Ishikawa (cell line): ENCODE results near the gene N4BP3.

Experiments used
- CEBPB ChIP-seq: IDR thresholded peaks from 2 replicates; pipeline ENCODE4 v1.6.1; 2012
- CREB1 ChIP-seq: IDR thresholded peaks from 2 replicates; pipeline ENCODE4 v1.6.1; 2012; ENCODE audit warnings: low read depth
- EGR1 ChIP-seq: IDR thresholded peaks from 2 replicates; pipeline ENCODE4 v1.6.1; 2012
- EP300 ChIP-seq: IDR thresholded peaks from 2 replicates; pipeline ENCODE4 v1.6.1; 2012; ENCODE audit warnings: borderline replicate concordance
- FOXM1 ChIP-seq: IDR thresholded peaks from 2 replicates; pipeline ENCODE4 v1.6.1; 2012; ENCODE audit warnings: low read depth, borderline replicate concordance
- NFIC ChIP-seq: IDR thresholded peaks from 2 replicates; pipeline ENCODE4 v1.6.1; 2012
- RAD21 ChIP-seq: IDR thresholded peaks from 2 replicates; pipeline ENCODE4 v1.6.1; 2012; ENCODE audit warnings: low read depth
- TAF1 ChIP-seq: IDR thresholded peaks from 2 replicates; pipeline ENCODE4 v1.6.1; 2012; ENCODE audit warnings: low read depth, mild to moderate bottlenecking
- TCF12 ChIP-seq: IDR thresholded peaks from 2 replicates; pipeline ENCODE4 v1.6.1; 2012; ENCODE audit warnings: low read depth
- TEAD4 ChIP-seq: IDR thresholded peaks from 2 replicates; pipeline ENCODE4 v1.6.1; 2012
- YY1 ChIP-seq: IDR thresholded peaks from 2 replicates; pipeline ENCODE4 v1.6.1; 2012; ENCODE audit warnings: low read depth
- ZBTB7A ChIP-seq: IDR thresholded peaks from 2 replicates; pipeline ENCODE4 v1.6.1; 2012; ENCODE audit warnings: low read depth
- TF ChIP-seq, protein P1 (sequence below): IDR thresholded peaks from 2 replicates; pipeline ENCODE4 v1.6.1; 2012
- TF ChIP-seq, protein P2 (sequence below): IDR thresholded peaks from 2 replicates; pipeline ENCODE4 v1.6.1; 2012; ENCODE audit warnings: low read depth, mild to moderate bottlenecking
- TF ChIP-seq, protein P3 (sequence below): IDR thresholded peaks from 2 replicates; pipeline ENCODE4 v1.6.1; 2012

The N4BP3 gene

DNA sequence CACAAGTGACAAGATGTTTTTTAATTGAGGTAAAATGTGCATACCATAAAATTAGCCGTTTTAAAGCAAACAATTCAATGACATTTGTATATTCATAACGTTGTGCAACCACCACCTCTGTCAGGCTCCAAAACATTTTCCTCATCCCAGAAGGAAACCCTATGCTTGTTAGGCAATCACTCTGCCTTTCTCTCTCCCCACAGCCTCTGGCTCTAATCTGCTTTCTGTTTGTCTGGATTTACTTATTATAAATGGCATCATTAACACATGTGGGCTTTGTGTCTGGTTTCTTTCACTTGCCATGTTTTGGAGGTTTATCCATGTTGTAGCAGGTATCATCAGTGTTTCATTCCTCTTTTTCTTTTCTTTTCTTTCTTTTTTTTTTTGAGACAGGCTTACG is 1.4 kb upstream of the N4BP3 start:
- no peak for TF ChIP-seq CREB1
- no peak for TF ChIP-seq CEBPB
- TF ChIP-seq, protein P1, sequence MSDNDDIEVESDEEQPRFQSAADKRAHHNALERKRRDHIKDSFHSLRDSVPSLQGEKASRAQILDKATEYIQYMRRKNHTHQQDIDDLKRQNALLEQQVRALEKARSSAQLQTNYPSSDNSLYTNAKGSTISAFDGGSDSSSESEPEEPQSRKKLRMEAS: no peak
- TF ChIP-seq YY1: no peak
- no peak for TF ChIP-seq TEAD4
- TF ChIP-seq, protein P2, sequence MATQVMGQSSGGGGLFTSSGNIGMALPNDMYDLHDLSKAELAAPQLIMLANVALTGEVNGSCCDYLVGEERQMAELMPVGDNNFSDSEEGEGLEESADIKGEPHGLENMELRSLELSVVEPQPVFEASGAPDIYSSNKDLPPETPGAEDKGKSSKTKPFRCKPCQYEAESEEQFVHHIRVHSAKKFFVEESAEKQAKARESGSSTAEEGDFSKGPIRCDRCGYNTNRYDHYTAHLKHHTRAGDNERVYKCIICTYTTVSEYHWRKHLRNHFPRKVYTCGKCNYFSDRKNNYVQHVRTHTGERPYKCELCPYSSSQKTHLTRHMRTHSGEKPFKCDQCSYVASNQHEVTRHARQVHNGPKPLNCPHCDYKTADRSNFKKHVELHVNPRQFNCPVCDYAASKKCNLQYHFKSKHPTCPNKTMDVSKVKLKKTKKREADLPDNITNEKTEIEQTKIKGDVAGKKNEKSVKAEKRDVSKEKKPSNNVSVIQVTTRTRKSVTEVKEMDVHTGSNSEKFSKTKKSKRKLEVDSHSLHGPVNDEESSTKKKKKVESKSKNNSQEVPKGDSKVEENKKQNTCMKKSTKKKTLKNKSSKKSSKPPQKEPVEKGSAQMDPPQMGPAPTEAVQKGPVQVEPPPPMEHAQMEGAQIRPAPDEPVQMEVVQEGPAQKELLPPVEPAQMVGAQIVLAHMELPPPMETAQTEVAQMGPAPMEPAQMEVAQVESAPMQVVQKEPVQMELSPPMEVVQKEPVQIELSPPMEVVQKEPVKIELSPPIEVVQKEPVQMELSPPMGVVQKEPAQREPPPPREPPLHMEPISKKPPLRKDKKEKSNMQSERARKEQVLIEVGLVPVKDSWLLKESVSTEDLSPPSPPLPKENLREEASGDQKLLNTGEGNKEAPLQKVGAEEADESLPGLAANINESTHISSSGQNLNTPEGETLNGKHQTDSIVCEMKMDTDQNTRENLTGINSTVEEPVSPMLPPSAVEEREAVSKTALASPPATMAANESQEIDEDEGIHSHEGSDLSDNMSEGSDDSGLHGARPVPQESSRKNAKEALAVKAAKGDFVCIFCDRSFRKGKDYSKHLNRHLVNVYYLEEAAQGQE: no peak
- TF ChIP-seq ZBTB7A: no peak
- no peak for TF ChIP-seq EP300
- no peak for TF ChIP-seq TAF1
- TF ChIP-seq FOXM1: no peak
- TF ChIP-seq, protein P3, sequence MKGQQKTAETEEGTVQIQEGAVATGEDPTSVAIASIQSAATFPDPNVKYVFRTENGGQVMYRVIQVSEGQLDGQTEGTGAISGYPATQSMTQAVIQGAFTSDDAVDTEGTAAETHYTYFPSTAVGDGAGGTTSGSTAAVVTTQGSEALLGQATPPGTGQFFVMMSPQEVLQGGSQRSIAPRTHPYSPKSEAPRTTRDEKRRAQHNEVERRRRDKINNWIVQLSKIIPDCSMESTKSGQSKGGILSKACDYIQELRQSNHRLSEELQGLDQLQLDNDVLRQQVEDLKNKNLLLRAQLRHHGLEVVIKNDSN: no peak
- no peak for TF ChIP-seq EGR1
- TF ChIP-seq TCF12: no peak

DNA sequence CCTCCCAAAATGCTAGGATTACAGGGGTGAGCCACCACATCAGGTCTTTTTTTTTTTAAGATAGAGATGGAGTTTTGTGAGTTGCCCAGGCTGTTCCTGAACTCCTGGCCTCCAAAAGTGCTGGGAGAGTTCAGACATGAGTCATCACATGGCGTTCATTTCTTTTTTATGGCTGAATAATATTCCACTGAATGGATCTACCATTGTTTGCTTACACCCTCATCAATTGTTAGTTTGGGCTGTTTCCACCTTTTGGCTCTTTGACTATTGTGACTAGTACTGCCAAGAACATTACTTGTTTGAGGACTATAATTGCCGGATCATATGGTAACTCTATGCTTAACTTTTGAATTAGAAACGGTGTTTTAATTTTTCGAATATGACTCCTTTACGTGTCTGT is 787 bp upstream of the N4BP3 start:
- TF ChIP-seq RAD21 (no peak), FOXM1 (no peak), CREB1 (no peak), TCF12 (no peak), ZBTB7A (no peak), EGR1 (no peak), TEAD4 (no peak), NFIC (no peak), CEBPB (no peak), YY1 (no peak), EP300 (no peak), TAF1 (no peak)
- TF ChIP-seq, protein P1: no peak
- TF ChIP-seq, protein P2: no peak
- TF ChIP-seq, protein P3: no peak

DNA sequence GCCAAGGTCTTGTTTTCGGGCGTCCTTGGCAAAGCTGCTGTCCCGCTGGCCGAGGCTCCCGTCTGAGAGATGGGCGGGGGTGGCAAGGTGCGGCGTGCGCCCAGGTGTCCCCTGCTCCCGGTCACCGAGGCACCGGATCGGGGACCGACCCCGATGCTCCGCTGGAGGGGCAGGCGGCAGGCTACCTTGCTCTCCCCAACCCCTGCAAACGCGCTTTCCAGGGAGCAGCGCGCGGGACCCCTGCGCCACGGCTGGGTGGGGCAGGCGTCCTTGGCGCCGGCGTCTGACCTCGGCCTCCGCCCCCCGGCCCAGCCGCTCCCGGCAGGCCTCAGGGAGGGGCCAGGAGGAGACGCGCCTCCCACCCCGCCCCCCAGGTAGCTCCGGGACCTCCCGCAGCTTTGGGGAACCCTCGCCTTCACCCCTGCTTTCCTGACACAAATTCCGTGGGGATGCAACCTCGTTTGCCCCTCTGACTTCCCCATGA is 551 bp downstream of the N4BP3 start:
- TF ChIP-seq FOXM1 (no peak), EP300 (no peak), TCF12 (no peak), YY1 (no peak), TAF1 (no peak), TEAD4 (no peak)
- TF ChIP-seq, protein P1: no peak
- TF ChIP-seq, protein P3: no peak

DNA sequence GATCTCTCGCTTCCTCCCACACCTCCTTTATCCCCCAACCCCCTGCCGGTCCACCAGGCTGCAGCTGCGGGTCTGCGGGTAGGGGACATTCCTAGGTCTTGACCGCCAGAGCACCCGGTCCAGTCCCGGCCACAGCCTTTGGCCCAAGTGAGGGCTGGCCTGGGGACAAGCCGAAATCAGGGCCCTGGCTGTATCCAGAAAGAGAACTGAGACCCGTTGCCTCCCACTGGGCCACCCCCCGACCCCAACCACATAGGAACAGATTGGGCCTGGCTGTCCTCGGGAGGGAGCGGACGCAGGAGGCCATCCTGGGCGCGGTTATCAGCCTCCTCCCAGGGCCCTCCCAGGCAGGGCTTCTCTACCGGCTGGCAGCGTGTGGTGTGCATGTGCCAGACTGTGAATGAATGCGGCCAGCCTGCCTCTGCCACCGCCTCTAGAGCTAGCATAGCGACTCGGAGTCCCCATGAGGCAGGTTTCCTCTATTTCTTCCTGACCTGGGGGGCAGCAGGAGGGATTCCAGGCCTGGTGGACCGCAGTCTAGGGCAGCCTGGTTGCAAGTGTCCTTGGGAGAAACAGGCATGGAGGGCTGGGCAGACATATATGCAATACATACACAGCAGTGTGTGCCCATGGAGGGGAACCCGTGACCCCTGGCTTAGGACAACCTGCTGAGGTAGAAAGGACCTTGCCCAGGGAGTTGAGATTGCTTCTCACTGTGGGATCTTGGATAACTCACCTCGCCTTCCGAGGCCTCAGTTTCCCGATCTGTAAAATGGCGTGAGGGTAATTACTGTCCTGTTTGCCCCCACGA is 1.2 kb downstream of the N4BP3 start:
- TF ChIP-seq TCF12: no peak
- TF ChIP-seq, protein P1: 0 out of 2 replicates have a peak, but pooled peaks have one; percentile 14

DNA sequence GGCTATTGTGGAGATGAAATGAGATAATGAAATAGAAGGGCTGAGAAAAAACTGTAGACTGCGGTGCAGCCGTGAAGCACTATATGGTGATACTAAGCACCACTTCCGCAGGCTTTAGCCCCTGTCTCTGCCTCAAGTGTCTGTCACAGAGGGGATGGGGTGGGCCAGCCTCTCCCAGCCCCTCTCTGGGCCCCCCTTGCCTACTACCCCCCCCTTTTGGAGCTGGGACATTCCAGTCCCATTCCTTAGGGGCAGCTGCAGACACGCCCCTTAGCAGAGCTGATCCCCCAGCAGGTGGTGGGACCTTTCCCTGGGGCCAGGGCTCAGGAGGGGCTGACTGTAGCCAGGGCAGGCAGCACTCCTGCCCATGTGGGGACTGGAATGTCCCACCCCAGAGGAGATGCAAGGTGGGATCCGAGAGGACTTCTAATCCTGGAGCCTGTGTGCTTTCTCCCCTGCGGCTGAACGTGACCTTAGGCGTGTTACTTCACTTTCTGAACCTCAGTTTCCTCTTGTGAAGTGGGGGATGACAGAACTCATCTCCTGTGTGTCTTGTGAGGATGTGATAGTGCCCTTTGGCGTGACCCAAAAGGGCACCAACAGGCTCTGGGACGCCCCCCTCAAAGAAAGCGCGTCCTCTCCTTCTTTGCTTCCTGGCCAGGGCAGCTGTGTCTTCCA is 1.9 kb downstream of the N4BP3 start:
- TF ChIP-seq TAF1 (no peak), RAD21 (no peak), CREB1 (no peak), CEBPB (no peak), NFIC (no peak)
